ENCODE data around the gene AOPEP. TPM values are rescaled to one million over a fixed set of nuclear protein-coding genes. Genes with fewer than 3 reads are reported as not detected.

AOPEP gene
- total RNA-seq, 1 experiment from 2014 or later: 41.0 TPM

GRCh38 chr9:94718936-94719335, 7.6 kb upstream of the AOPEP start:
- DNase-seq (ENCODE audit: low spot score): no peak

- DNase-seq (ENCODE audit: low spot score): no peak
These were observed 6.6 kb upstream of the AOPEP start for GRCh38 chr9:94719878-94720277.

GRCh38 chr9:94720846-94721549, 5.5 kb upstream of the AOPEP start:
- DNase-seq (ENCODE audit: low spot score): no peak

- no peak for DNase-seq (ENCODE audit: low spot score)
These were observed 4.7 kb upstream of the AOPEP start for GRCh38 chr9:94721754-94722153.

GRCh38 chr9:94725293-94725692, 1.2 kb upstream of the AOPEP start:
- DNase-seq (ENCODE audit: low spot score): no peak

GRCh38 chr9:94728719-94729118, 2.2 kb downstream of the AOPEP start:
- DNase-seq (ENCODE audit: low spot score): no peak

GRCh38 chr9:94729199-94729598, 2.7 kb downstream of the AOPEP start:
- no peak for DNase-seq (ENCODE audit: low spot score)

GRCh38 chr9:94734054-94734754, 7.7 kb downstream of the AOPEP start:
- DNase-seq (ENCODE audit: low spot score): no peak

- DNase-seq (ENCODE audit: low spot score): no peak
These were observed 10.3 kb downstream of the AOPEP start for GRCh38 chr9:94736759-94737158.

GRCh38 chr9:94740145-94740840, 13.8 kb downstream of the AOPEP start:
- no peak for DNase-seq (ENCODE audit: low spot score)

- DNase-seq (ENCODE audit: low spot score): no peak
These were observed 15.4 kb downstream of the AOPEP start for GRCh38 chr9:94741866-94742265.

- no peak for DNase-seq (ENCODE audit: low spot score)
These were observed 16.8 kb downstream of the AOPEP start for GRCh38 chr9:94743035-94743954.

- no peak for DNase-seq (ENCODE audit: low spot score)
These were observed 19.5 kb downstream of the AOPEP start for GRCh38 chr9:94745806-94746540.

- no peak for DNase-seq (ENCODE audit: low spot score)
These were observed 20.3 kb downstream of the AOPEP start for GRCh38 chr9:94746541-94747370.

GRCh38 chr9:94754976-94755475, 28.5 kb downstream of the AOPEP start:
- no peak for DNase-seq (ENCODE audit: low spot score)

GRCh38 chr9:94757158-94757557, 30.7 kb downstream of the AOPEP start:
- DNase-seq (ENCODE audit: low spot score): peak; percentile 76

GRCh38 chr9:94758031-94758430, 31.5 kb downstream of the AOPEP start:
- no peak for DNase-seq (ENCODE audit: low spot score)

- no peak for DNase-seq (ENCODE audit: low spot score)
These were observed 32.4 kb downstream of the AOPEP start for GRCh38 chr9:94758880-94759279.

- no peak for DNase-seq (ENCODE audit: low spot score)
These were observed 33.5 kb downstream of the AOPEP start for GRCh38 chr9:94760010-94760409.

GRCh38 chr9:94760660-94761059, 34.2 kb downstream of the AOPEP start:
- DNase-seq (ENCODE audit: low spot score): no peak

Data from A172 (cell line).